H7 (cell line): ENCODE results near the gene GAB4. TPM values are rescaled to one million over a fixed set of nuclear protein-coding genes. Genes with fewer than 3 reads are reported as not detected.
"Not testable (repeated sequence)": the region's sequence is repeated elsewhere in the genome, so short reads cannot be mapped to it uniquely, and the experiment has no call there.

Experiments
- DNase-seq: peaks from one replicate; pipeline ENCODE4 v3.0.0; 2012
- H3K27me3 ChIP-seq: 2 replicates; pipeline ENCODE4 v1.6.0; 2011; ENCODE audit warnings: mild to moderate bottlenecking, low read length; ENCODE audit not compliant: control insufficient read depth, insufficient read depth
- H3K36me3 ChIP-seq: replicated peaks from 2 replicates; pipeline ENCODE4 v1.5.1; 2011; ENCODE audit warnings: low read length; ENCODE audit not compliant: control insufficient read depth, insufficient read depth
- H3K4me3 ChIP-seq: 2 replicates; pipeline ENCODE4 v1.5.1; 2011; ENCODE audit warnings: low read depth, mild to moderate bottlenecking, control low read depth, low read length, moderate library complexity; ENCODE audit not compliant: insufficient read depth
- total RNA-seq: library from RNA; depleted of rRNA; stranded (reverse); fragments of >200 nt; shearing (Covaris generic); gene quantifications from 2 replicates; pipeline ENCODE4 v1.2.3, GENCODE V29; 2014

Gene GAB4
- total RNA-seq, 1 experiment from 2014 or later, result 0.21 TPM

DNA sequence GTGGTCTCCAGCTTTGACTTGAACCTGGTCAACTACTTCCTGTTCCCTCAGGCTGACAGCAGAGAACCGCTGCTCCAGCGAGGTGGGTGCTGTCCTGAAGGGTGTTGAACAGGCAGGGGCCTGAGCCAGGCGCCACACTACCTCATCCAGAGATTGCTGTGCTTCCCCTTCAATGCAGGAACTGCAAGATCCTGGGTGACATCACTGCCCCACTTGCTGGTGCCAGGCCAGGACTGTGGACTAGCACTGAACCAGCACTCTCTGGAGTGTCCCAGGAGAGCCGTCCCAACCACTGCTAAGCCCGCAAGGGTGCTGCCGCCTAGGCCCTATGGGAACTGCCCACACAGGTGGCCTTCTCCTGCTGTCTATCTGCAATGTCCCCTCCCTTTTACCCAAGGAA is 51.7 kb downstream of the GAB4 start:
- Histone ChIP-seq H3K4me3 (no peak overlapping the region), H3K27me3 (no peaks in the 10 kb centered on the region), H3K36me3 (no peaks in the 10 kb centered on the region)
- DNase-seq, result peak; percentile 2

DNA sequence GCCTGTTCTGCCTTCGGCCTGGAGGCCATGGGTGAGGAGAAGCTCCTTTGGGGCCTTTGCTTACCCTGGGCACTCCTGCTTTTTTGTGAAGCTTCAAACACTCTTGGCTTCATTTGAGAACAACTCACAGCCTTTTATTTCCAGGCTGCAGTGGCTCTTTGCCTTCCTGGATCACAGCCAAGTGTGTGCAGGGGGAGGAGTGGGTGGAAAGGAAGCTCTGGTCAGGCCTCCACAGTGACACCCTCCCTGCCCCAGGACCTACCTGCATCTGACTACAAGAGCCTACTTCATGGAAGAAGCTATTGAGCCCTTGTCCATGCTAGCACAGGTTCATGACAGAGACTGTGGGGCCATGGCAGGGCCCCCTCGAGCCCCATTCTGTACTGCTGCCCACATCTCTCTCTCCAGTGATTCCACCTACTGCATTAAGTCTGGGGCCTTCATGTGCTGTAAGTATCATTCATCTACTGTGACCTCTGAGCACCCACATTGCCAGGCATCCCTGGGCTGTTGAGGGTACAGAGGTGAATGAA is 52.3 kb downstream of the GAB4 start:
- H3K4me3 ChIP-seq, result no peak overlapping the region
- no peak for DNase-seq
- H3K27me3 ChIP-seq, result no peaks in the 10 kb centered on the region
- no peaks in the 10 kb centered on the region for H3K36me3 ChIP-seq

- DNase-seq, result no peak
- Histone ChIP-seq H3K27me3 (no peaks in the 10 kb centered on the region), H3K36me3 (no peaks in the 10 kb centered on the region), H3K4me3 (no peak overlapping the region)
These were observed 52.9 kb downstream of the GAB4 start for GRCh38 chr22:16955081-16955480.

DNA sequence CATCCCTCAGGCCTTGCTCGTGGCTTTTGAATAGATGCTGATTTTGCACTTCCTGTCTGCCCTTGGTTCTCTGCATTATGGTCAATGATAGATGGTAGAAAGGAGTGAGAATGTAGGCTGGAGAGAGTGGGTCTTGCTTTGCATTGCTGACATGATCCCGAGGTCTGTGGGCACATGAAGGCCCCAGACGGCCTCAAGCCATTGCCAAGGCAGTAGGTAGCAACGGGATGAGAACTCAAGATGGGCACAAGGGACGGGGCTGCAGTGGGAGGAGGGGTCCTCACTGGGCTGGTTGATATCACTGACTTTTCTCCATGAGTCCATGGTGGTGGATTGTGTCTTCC is 54.0 kb downstream of the GAB4 start:
- peak; percentile 7 for DNase-seq
- Histone ChIP-seq H3K27me3 (no peaks in the 10 kb centered on the region), H3K4me3 (no peak overlapping the region), H3K36me3 (no peaks in the 10 kb centered on the region)

DNA sequence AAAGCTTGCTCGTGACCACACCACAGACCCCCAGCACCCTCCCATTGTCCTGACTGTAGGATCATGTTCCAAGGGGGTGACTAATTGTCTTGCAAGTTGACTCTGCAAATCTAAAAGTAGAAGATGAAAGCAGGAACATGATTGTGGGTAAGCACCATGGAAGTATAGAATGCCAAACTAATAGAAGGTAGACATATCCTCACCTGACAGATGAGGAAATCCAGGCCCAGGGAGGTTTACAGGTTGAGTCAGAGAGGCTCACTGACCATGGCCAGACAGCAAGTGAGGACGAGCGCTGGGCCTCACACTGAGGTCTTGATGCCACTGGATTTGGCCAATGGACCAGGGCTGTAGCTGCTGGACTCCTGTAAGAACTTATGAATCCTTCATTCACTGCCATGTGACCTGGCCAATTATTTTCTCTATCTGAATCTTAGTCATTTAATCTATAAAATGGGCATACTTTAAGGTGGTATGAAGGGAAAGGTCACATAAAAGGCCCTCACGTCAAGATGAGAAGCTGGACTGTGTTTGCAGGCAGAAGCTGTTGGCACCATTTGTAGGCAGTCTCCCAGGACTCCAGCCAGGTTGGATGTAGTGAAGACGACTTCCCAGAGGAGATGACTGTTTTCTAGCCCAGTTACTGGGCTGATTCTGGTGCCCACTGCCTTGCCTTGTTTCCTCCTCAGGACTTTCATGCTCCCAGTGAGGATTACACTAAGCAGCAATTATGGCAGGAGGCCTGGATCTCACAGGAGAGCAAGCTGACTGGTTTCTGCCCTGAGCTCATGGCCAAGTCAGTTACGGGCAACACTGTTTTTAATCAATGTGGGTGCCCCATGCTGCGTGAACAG is 54.6 kb downstream of the GAB4 start:
- Histone ChIP-seq H3K4me3 (no peak overlapping the region), H3K27me3 (no peaks in the 10 kb centered on the region), H3K36me3 (no peaks in the 10 kb centered on the region)
- DNase-seq, result peak; percentile 3

DNA sequence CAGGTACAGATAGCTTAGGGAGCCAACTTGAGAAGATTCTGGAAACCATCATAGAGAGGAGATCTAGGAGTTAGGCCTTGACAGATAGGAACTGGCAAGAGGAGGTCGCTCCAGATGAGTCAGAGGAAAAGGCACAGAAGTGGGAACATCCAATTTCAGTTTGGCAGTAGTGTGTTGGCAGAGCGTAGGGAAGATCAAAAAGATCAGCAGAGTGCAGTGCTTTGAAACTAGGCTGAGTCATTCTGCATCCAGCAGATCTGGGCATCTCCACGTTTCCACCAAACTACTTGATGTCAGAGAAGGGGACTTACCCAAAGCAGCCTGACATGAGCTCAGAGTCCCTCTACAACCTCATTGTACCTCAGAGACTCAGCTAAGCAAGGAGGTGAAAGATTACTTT is 58.5 kb downstream of the GAB4 start:
- no peaks in the 10 kb centered on the region for H3K36me3 ChIP-seq
- H3K4me3 ChIP-seq, result no peak overlapping the region
- H3K27me3 ChIP-seq, result no peaks in the 10 kb centered on the region
- DNase-seq, result no peak

GRCh38 chr22:16937811-16938210 is 70.2 kb downstream of the GAB4 start:
- no peak for DNase-seq
- Histone ChIP-seq H3K4me3 (no peak overlapping the region), H3K36me3 (no peaks in the 10 kb centered on the region), H3K27me3 (no peaks in the 10 kb centered on the region)

GRCh38 chr22:16937209-16937608 is 70.8 kb downstream of the GAB4 start:
- not testable (repeated sequence) for DNase-seq, H3K27me3 ChIP-seq, H3K4me3 ChIP-seq, H3K36me3 ChIP-seq

DNA sequence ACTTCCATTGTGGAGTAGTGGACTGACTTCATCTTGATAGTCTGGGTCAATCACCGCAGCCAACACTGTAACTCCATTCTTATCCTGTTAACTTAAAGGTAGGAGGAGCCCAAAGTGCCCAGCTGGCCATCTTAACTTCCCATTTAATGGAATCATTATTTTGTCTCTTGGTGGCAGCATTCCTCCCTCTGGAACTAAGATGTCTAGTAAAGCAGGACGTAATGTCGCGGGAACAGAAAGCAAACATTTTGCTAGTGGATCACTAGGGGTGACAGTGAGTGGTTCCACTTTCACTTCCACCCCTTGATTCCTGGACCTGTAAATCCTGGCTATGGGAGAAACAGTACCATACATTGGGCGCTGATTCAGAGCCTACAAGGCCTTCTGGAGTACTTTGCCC is 71.4 kb downstream of the GAB4 start:
- no peak for DNase-seq
- Histone ChIP-seq H3K27me3 (no peaks in the 10 kb centered on the region), H3K36me3 (no peaks in the 10 kb centered on the region), H3K4me3 (no peak overlapping the region)

GRCh38 chr22:16935209-16935608 is 72.8 kb downstream of the GAB4 start:
- H3K27me3 ChIP-seq, result no peaks in the 10 kb centered on the region

DNA sequence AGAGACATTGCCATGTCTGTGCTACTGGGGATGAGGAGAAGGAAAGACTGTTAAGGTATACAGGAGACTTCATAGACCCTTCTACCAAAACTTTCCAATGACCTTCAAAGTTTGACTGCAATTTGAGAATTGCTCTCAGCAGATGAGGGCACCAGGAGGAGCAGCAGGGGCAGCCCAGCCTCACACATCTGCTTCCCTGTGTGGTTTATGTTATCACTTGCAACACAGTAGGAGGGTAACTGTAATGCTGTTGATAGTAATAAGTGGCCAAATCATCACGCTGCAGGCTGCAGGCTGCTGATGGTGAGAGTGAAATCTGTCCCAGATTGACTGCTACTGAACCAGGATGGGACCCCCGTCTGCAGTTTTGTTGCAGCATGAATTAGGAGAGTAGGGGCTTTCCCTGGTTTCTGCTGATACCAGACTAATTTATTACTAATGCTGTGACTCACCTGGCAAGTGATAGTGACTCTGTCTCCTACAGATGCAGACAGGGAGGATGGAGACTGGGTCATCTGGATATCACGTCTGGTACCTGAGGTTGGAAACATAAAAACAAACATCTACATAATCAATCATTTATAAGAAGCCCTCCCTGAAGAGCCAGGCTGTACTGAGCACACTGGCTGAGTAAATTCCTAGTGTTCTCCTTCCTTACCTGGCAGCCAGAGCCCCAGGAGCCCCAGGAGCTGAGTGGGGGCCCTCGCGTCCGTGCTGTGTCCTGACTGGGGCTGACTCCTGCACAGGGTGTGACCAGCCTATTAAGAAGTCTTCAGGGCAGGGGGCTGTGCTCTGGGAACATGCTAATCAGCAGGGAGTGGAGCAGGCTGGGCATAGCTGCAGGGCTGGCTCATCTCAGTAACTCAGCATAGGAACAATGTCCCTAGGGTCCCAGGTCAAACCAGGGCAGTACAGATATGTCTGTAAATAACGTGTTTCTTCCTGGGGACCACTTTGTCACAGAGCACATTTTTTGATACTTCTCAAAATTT is 74.4 kb downstream of the GAB4 start:
- H3K4me3 ChIP-seq, result no peak overlapping the region
- no peak for DNase-seq
- no peaks in the 10 kb centered on the region for H3K36me3 ChIP-seq
- H3K27me3 ChIP-seq, result no peaks in the 10 kb centered on the region

More at GRCh38 chr22:16935209-16935608, 72.8 kb downstream of the GAB4 start:
- H3K4me3 ChIP-seq, result no peak overlapping the region
- DNase-seq, result no peak
- no peaks in the 10 kb centered on the region for H3K36me3 ChIP-seq

DNA sequence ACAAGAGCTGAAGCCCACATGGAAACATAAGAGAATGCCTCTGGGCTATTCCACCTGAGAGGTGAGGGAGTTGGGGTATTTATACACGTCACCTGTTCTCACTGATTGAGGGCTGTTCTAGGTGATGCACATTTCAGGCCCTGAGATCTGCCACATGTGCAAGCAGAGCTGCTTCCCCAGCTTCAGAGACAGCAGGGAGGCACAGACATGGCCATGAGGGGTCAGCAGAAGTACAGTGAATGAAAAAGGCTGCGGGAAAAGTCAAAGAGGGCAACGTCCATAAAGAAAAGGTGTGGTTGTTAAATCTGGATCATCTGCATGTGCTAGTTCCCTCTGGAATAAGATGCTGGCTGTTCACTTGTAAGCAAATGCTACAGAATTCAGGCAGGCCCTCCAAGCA is 75.4 kb downstream of the GAB4 start:
- H3K4me3 ChIP-seq, result no peak overlapping the region
- DNase-seq, result no peak
- no peaks in the 10 kb centered on the region for H3K27me3 ChIP-seq
- no peaks in the 10 kb centered on the region for H3K36me3 ChIP-seq

- H3K36me3 ChIP-seq, result no peaks in the 10 kb centered on the region
- H3K27me3 ChIP-seq, result no peaks in the 10 kb centered on the region
- no peak overlapping the region for H3K4me3 ChIP-seq
- DNase-seq, result no peak
These were observed 82.5 kb downstream of the GAB4 start for GRCh38 chr22:16925407-16925966.

- no peaks in the 10 kb centered on the region for H3K36me3 ChIP-seq
- H3K27me3 ChIP-seq, result no peaks in the 10 kb centered on the region
- H3K4me3 ChIP-seq, result no peak overlapping the region
- no peak for DNase-seq
These were observed 85.3 kb downstream of the GAB4 start for GRCh38 chr22:16922706-16923105.
